WTC11 (cell line): ENCODE measurements around the gene ADAM12. TPM values are rescaled to one million over a fixed set of nuclear protein-coding genes. Genes with fewer than 3 reads are reported as not detected.

ENCODE experiments used
- ATAC-seq: fragments of 200-7000 bp; cut with Tn5 transposase; 2 replicates; pipeline ENCODE4 v1.10.0; 2021; ENCODE audit warnings: mild to moderate bottlenecking, moderate library complexity
- CTCF ChIA-PET: fragments of 300-600 bp; sonication (Branson Sonifier 250); formaldehyde crosslinking; loops from one replicate; lab custom pipeline; 2021; ENCODE audit warnings: antibody characterized with exemption; lab: Charles Lee
- POLR2A ChIA-PET: fragments of 350-600 bp; sonication (Branson Sonifier 250); formaldehyde crosslinking; loops from one replicate; lab custom pipeline; 2021; ENCODE audit warnings: antibody characterized with exemption; lab: Charles Lee
- DNase-seq: peaks from one replicate; pipeline ENCODE4 v3.0.0; 2021; ENCODE audit warnings: low spot score
- H3K27ac Mint-ChIP-seq: 2 replicates; pipeline ENCODE4 v1.8.0; 2021; ENCODE audit warnings: mixed read lengths
- H3K27me3 Mint-ChIP-seq: 2 replicates; pipeline ENCODE4 v1.8.0; 2021; ENCODE audit warnings: low read depth, mild to moderate bottlenecking, moderate library complexity, mixed read lengths
- H3K36me3 Mint-ChIP-seq: 2 replicates; pipeline ENCODE4 v1.8.0; 2021; ENCODE audit warnings: mixed read lengths
- H3K4me1 Mint-ChIP-seq: 2 replicates; pipeline ENCODE4 v1.8.0; 2022; ENCODE audit warnings: mixed read lengths
- H3K4me3 Mint-ChIP-seq: 2 replicates; pipeline ENCODE4 v1.8.0; 2021; ENCODE audit warnings: mild to moderate bottlenecking, moderate library complexity, mixed read lengths
- H3K9me3 Mint-ChIP-seq: 2 replicates; pipeline ENCODE4 v1.8.0; 2021; ENCODE audit warnings: mixed read lengths
- AR ChIP-seq: fragments of 250-450 bp; sonication (Bioruptor Pico); IDR thresholded peaks from 2 replicates; pipeline ENCODE4 v1.9.0; 2021; ENCODE audit warnings: mild to moderate bottlenecking
- CDX4 ChIP-seq: fragments of 250-450 bp; sonication (Bioruptor Pico); IDR thresholded peaks from 2 replicates; pipeline ENCODE4 v1.9.0; 2021; ENCODE audit warnings: moderate library complexity, mild to moderate bottlenecking, inconsistent platforms, borderline replicate concordance
- CREM ChIP-seq: sonication (generic); formaldehyde crosslinking; IDR thresholded peaks from 2 replicates; pipeline ENCODE4 v1.8.1; 2022; ENCODE audit warnings: mild to moderate bottlenecking, missing genetic modification reagents, moderate library complexity
- GTF2I ChIP-seq: fragments of 250-450 bp; sonication (Bioruptor Pico); conservative IDR thresholded peaks from 2 replicates; pipeline ENCODE4 v1.4.0; 2021; ENCODE audit warnings: mild to moderate bottlenecking
- MXD4 ChIP-seq: fragments of 250-450 bp; sonication (Bioruptor Pico); IDR thresholded peaks from 2 replicates; pipeline ENCODE4 v1.8.0; 2021; ENCODE audit warnings: mild to moderate bottlenecking, moderate library complexity, borderline replicate concordance
- NFATC4 ChIP-seq: fragments of 250-450 bp; sonication (Bioruptor Pico); IDR thresholded peaks from 2 replicates; pipeline ENCODE4 v1.9.0; 2021; ENCODE audit warnings: mild to moderate bottlenecking
- NR2C2 ChIP-seq: sonication (generic); formaldehyde crosslinking; IDR thresholded peaks from 2 replicates; pipeline ENCODE4 v1.8.0; 2022; ENCODE audit warnings: mild to moderate bottlenecking, missing genetic modification reagents
- PREB ChIP-seq: sonication (generic); formaldehyde crosslinking; IDR thresholded peaks from 2 replicates; pipeline ENCODE4 v1.8.1; 2022; ENCODE audit warnings: mild to moderate bottlenecking, missing genetic modification reagents, moderate library complexity, borderline replicate concordance
- RORB ChIP-seq: fragments of 250-450 bp; sonication (Bioruptor Pico); IDR thresholded peaks from 2 replicates; pipeline ENCODE4 v1.9.0; 2021; ENCODE audit warnings: mild to moderate bottlenecking
- USF2 ChIP-seq: sonication (generic); formaldehyde crosslinking; IDR thresholded peaks from 2 replicates; pipeline ENCODE4 v1.8.1; 2023; ENCODE audit warnings: mild to moderate bottlenecking, missing genetic modification reagents, moderate library complexity
- ZNF232 ChIP-seq: sonication (generic); formaldehyde crosslinking; IDR thresholded peaks from 2 replicates; pipeline ENCODE4 v1.8.0; 2022; ENCODE audit warnings: mild to moderate bottlenecking, missing genetic modification reagents
- ZNF396 ChIP-seq: fragments of 250-450 bp; sonication (Bioruptor Pico); IDR thresholded peaks from 2 replicates; pipeline ENCODE4 v1.8.0; 2021; ENCODE audit warnings: mild to moderate bottlenecking, moderate library complexity, borderline replicate concordance
- ZNF532 ChIP-seq: fragments of 250-450 bp; sonication (Bioruptor Pico); IDR thresholded peaks from 2 replicates; pipeline ENCODE4 v1.9.0; 2021; ENCODE audit warnings: mild to moderate bottlenecking, borderline replicate concordance
- total RNA-seq: library from RNA; stranded (reverse); gene quantifications from 3 replicates; pipeline ENCODE4 v1.2.3, GENCODE V29; 2021

ADAM12 gene
- total RNA-seq, 1 experiment from 2014 or later = 0.22 TPM

GRCh38 chr10:126068322-126068721, 320.0 kb downstream of the ADAM12 start (continued):
- TF ChIP-seq ZNF532 (CRISPR knock-in tag) (no peak), NR2C2 (CRISPR knock-in tag) (no peak), CREM (CRISPR knock-in tag) (no peak), RORB (no peak)

- peaks cover 2% of the 10 kb centered on the region for H3K9me3 Mint-ChIP-seq
- H3K4me3 Mint-ChIP-seq = no peak overlapping the region
- TF ChIP-seq USF2 = no peak
- TF ChIP-seq NFATC4 (CRISPR knock-in tag) = no peak
- no peak for TF ChIP-seq AR (CRISPR knock-in tag)
- TF ChIP-seq GTF2I = no peak
- no peak for TF ChIP-seq ZNF396 (CRISPR knock-in tag)
- TF ChIP-seq PREB (CRISPR knock-in tag) = no peak
- TF ChIP-seq ZNF232 (CRISPR knock-in tag) = no peak
- ChIA-PET POLR2A (no interaction called here), CTCF (no interaction called here)
- H3K4me1 Mint-ChIP-seq = no peaks in the 10 kb centered on the region
- ATAC-seq (no peak), DNase-seq (no peak)
- no peak overlapping the region for H3K27ac Mint-ChIP-seq
- H3K36me3 Mint-ChIP-seq = no peaks in the 10 kb centered on the region; the same call in 1 of the 2 replicates
- peaks cover 3% of the 10 kb centered on the region; the same call in 1 of the 2 replicates for H3K27me3 Mint-ChIP-seq
Observed at GRCh38 chr10:126066456-126066855, 321.8 kb downstream of the ADAM12 start.

GRCh38 chr10:126065751-126066377, 322.4 kb downstream of the ADAM12 start:
- ChIA-PET POLR2A (no interaction called here), CTCF (interaction anchor here (0.6 kb wide), 1 partner anchor 131 kb away, joined by 3 read pairs; no protein-coding TSS in a partner anchor)
- Mint-ChIP-seq H3K36me3 (no peaks in the 10 kb centered on the region; the same call in 1 of the 2 replicates), H3K9me3 (peaks cover 6% of the 10 kb centered on the region), H3K4me3 (no peak overlapping the region), H3K27ac (no peak overlapping the region), H3K4me1 (no peaks in the 10 kb centered on the region), H3K27me3 (peaks cover 3% of the 10 kb centered on the region; the same call in 1 of the 2 replicates)
- ATAC-seq (no peak), DNase-seq (no peak)
- TF ChIP-seq RORB (no peak), CREM (CRISPR knock-in tag) (no peak), MXD4 (CRISPR knock-in tag) (no peak), CDX4 (no peak), ZNF532 (CRISPR knock-in tag) (no peak)
